Activated CD4-positive, alpha-beta T cell treated with anti-CD3 and anti-CD28 coated beads for 4 hours (primary cell): ENCODE results near the gene FBLL1.
"Not testable (repeated sequence)": the region's sequence is repeated elsewhere in the genome, so short reads cannot be mapped to it uniquely, and the experiment has no call there.

ENCODE experiments used
- DNase-seq, 2 donors: peaks; one replicate each; pipeline ENCODE4 v3.0.0-alpha.2; 2020

FBLL1 gene

DNA sequence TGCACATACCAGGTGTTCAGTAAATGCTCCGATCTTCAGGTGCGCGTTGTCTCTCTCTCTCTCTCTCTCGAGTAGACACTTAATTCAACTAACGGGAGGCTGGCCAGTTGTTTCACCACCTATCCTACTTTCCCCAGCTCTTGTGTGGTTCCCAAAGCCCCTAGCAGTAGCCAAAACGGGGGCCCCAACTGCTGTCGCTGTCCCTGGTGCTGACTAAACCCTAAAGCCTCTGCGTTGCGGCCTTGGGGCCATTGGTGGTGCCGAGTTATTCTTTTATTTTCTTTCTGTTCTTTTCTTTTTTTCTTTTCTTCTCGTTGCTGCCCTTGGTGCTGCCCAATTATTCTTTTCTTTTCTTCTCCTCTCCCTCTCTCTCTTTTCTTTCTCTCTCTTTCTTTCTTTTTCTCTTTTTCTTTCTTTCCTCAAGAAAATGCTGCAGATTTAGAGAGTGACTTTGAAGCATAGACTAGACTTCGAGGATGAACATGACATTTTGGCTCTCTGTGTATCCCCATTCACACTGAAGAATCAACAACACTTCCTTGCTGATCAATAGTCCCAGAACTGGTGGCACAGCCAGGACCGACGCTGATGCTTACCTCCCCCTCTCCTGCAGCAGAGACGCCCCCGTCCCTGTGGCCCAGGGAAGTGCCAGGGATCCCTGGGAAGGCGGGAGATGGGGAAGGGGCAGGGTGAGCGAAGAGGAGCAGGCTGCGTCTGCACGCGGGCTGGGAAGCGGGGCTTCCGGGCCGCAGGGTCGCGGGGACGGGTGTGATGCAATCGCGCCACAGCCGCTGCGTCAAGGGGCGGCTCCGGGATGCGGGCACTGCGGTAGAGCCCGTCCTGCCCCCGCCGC is at the start of gene FBLL1:
FBLL1 (plus strand) TSS at position 785 of the 853 bp plus-strand sequence. CDS start 200 bp downstream, outside the sequence.
- peak in 1 of 2 donors; percentile 14 for DNase-seq

DNA sequence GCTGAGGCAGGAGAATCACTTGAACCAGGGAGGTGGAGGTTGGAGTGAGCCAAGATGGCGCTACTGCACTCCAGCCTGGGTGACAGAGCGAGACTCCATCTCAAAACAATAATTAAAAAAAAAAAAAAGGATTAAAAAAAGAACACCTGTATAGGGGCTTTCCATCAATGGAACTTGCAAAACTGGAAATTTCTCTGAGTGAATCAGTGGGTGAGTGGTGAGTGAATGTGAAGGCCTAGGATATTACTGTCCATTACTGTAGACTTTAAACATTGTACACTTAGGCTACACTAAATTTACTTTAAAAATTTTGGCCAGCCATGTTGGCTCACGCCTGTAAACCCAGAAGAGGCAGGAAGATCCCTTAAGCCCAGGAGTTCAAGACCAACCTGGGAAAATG is 48.5 kb upstream of the FBLL1 start:
- DNase-seq = no peak

DNA sequence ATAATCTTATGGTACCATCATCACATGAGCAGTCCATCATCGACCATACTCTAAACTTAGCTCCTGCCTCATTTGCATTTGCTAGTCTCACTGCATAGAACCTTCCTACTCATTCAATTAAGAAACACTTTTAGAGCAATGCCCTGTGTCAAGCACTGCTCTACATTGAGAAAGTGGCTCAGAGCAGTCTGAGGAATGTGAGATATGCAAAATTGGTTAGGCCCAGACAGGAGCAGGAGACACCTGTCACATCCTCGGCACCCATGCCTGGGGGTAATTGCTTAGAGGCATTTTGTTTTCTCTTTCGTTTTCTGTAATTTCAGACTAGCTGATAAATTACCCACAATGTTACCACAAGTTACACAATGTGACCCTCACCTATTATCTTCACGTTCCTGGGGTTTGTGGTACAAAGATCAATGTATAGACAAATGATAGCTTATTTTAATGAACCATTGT is 47.7 kb upstream of the FBLL1 start:
- DNase-seq = no peak

DNA sequence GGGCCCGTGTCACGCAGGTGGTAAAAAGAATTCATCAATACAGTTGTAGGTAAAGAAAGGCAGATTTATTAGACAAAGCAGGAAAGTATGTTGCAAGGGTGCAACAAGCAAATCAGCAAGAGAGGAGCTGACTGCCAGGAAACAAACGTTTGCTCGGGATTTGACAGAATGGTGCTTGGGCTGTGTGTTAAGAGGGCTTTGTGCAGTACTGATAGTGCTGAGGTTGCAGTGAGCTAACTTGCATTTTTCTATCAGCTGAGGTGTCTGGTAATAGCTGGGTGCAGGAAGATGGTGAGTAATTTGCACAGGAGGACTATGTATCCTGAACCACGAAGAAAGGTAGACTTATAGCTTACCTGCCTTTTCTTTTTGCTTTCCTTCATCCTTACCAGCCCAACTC is 46.7 kb upstream of the FBLL1 start:
- DNase-seq = no peak

DNA sequence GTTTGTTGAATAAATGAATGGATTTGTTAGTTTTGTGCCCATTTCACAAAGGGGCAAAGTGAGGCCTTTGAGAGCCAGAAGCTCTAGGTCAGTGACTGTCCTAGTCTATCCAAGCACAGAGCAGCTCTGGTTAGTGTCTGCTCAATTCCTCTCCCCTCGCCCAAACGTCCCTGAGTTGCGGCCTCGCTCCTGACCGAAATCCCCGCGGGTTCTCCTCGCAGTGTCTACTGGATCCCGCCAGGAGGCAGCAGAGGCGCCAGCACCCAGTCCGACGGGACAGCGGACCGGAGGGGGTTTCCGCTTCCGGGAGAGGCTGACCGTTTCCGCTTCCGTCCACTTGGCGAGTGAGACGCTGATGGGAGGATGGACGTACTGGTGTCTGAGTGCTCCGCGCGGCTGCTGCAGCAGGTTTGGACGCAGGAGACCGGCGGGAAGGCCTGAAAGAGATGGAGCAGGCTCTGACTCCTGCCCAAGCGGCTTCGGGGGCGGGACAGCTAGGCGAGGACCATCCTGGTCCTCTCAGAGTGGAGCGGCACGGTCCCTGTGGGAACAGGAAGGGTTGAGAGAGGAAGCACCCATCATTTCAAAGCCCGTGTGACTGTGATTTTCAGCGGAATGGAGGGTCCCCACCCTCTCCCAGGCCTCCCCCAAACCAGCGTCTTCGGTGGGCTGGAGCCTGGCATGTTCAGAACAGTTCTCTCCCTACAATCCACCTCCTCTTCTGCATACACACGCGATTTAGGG is 42.8 kb upstream of the FBLL1 start, which contains the start of gene RARS1:
RARS1 (plus strand) TSS at position 336 of the 744 bp plus-strand sequence; CDS start at position 364, 28 bp downstream.
- DNase-seq = peak; percentile 84 to 86

DNA sequence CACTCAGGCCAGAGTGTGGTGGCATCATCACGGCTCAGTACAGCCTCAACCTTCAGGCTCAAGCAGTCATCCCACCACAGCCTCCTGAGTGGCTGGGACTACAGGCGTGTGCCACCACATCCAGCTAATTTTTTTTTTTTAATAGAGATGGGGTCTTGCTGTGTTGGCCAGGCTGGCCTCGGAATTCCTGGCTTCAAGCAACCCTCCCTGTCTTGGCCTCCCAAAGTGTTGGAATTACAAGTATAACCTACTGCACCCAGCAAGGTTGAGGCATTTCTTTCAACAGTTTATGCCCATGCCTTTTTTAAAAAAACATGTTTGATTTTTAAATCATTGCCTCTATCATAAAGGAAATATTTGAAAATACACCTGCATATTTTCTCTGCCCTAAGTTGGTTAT is 40.0 kb upstream of the FBLL1 start:
- DNase-seq = no peak

DNA sequence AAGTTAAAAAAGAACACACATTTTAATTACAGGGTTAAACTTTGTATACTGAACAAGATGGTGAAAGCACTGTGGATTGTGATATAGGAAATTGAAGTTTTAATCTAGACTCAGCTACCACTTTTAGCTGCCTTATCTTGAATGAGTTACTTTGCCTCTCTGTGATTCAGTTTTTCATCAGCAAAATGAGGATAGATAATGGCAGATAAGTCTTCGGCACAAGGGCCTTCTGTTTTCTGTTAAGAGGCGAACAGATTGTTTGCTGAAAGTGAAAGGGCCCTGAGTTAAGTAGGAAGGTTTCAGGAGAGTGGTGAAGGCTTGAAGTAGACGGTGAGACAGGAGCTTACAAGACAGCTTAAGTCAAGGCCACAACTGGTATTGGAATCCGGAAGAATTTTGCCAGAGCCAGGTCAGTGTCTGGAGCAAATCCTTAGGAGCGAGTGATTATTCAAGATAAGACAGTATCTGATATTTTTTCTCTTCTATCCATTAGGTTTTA is 35.0 kb upstream of the FBLL1 start:
- no peak for DNase-seq

DNA sequence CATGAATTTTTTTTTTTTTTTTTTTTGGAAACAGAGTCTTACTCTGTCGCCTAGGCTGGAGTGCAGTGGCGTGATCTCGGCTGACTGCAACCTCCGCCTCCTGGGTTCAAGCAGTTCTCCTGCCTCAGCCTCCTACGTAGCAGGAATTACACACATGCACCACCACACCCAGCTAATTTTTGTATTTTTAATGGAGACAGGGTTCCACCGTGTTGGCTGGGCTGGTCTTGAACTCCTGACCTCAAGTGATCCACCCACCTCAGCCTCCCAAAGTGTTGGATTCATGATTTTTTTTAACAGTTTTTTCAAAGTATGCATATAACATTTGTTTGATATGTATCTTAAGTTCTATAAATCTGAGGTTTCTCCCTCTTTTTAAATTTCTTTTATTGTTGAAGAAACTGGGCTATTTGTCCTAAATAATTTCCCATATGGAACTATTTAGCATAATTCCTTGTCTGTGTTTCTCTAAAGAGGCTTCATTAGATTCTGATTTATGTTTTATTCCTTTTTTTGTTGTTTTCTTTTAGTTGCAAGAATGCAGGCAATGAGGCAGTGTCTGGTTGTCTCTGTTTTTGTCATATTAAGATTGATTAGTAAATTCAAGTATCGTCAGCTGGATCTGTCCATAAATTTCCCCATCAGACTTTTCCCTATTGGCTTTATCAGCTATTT is 26.4 kb upstream of the FBLL1 start:
- no peak for DNase-seq

DNA sequence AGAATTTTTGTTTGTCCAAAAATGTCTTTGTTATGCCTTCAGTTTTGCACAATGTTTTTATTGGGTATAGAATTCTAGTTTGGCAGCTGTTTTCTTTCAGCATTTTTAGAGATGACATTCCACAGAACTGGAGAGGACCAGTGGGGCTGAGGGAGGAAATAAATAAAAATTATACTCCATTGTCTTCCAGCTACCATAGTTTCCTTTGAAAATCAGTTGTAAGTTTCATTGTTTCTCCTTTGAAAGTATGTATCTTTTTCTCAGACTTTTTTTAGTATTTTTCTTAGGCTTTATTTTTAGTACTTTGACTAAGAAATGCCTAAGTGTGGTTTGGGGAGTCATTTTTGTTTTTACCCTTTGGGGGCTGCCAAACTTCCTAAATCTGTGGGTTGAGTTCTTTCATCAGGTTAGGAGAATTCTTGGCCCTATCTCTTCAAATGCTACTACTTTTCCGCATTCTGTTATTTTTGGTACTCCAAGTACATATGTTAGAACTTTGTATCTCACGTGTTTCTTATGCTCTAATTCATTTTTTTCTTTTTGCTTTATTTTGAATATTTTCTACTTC is 15.2 kb upstream of the FBLL1 start:
- no peak for DNase-seq

DNA sequence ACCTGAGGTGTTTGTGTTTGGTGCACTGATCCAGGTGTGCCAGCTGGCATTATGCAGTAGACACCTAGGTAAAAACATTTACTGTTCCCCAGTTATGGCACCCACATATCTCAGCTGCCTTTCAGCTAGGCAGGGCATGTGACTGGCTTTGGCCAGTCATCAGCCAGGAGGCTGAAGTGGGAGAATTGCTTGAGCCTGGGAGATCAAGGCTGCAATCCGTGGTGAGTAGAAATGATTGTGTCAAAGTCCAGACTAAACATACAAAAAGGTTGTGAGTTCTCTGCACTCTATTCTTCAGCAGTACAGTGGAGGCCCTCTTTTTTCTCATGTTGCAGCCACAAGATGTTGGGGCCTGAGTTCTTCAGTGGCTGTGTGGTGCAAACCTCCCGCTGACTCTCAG is 3.2 kb upstream of the FBLL1 start:
- no peak for DNase-seq

DNA sequence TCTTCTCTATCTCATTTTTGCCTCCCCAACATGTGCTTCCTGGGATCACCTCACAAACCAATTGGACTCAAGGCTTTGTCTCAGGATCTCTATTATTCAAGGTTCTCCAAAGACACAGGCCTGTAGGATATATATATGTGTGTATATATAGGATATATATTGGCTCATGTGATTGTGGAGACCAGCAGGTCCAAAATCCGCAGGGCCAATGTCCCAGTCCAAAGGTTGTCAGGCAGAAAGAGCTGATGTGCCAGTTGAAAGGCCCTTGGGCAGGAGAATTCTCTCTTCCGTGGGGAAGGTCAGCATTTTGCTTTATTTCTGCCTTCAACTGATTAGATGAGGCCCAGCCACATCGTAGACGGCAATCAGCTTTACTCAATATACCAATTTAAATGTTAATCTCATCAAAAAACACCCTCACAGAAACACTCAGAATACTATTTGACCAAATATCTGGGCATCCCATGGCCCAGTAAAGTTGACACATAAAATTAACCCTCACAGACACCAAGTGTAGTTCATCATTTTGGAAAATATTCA is 1.3 kb upstream of the FBLL1 start:
- no peak for DNase-seq

DNA sequence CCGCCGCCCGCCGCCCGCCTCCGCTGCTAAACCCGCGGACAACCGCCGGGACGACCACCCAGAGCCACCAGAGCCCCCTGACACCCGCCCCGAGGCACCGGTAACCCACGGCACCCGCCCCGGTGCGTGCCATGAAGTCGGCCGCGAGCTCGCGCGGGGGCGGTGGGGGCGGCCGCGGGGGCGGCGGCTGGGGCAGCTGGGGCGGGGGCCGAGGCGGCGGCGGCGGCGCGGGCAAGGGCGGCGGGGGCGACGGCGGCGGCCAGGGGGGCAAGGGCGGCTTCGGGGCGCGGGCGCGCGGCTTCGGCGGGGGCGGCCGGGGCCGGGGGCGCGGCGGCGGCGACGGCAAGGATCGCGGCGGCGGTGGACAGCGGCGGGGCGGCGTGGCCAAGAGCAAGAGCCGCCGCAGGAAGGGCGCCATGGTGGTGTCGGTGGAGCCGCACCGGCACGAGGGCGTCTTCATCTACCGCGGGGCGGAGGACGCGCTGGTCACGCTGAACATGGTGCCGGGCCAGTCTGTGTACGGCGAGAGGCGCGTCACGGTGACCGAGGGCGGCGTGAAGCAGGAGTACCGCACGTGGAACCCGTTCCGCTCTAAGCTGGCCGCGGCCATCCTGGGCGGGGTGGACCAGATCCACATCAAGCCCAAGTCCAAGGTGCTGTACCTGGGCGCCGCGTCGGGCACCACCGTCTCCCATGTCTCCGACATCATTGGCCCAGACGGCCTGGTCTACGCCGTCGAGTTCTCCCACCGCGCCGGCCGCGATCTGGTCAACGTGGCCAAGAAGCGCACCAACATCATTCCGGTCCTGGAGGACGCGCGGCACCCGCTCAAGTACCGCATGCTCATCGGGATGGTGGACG is 499 bp downstream of the FBLL1 start:
- peak in 1 of 2 donors; percentile 5 for DNase-seq

DNA sequence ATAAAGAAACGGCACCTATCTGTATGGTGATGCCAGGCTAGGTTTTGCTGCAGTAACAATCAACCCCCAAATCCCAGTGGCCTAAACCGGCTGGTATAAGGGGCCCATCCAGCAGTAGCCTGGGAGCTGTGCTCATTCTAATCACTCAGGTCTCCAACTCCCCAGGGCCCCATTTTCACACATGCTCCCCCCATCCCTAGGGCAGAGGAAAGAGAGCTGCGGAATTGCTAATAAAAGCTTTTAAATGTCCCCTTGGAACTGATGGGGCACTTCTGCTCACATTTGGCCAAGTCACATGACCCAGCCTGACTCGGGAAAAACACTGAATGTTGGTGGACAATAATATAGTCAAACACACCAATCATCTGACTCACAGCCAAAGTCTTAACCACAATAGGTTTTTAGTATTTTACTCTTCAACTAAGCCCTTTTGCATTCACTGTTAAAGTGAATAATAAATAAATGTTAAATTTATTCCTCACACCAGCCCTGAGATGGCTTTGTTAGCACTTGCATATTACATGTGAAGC is 1.6 kb downstream of the FBLL1 start:
- DNase-seq = no peak

DNA sequence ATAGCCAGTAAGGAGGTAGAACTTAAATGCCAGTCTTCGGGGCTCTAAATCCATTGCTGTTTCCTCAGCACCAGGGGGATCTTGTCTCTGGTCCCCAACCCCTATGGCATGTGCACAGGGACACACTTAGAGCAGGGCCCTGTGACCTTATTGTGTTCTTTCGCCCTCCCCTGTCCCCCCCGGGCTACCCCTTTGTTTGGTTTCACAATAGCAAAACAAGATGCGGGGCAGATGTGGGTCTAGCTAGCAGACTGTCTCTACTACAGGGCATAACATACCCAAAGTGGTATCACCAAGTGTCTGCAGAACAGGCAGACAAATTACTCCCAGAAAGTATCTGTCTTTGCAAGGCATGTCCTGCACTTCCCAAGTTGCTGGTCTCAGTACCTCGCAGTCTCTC is 2.1 kb downstream of the FBLL1 start:
- no peak for DNase-seq

DNA sequence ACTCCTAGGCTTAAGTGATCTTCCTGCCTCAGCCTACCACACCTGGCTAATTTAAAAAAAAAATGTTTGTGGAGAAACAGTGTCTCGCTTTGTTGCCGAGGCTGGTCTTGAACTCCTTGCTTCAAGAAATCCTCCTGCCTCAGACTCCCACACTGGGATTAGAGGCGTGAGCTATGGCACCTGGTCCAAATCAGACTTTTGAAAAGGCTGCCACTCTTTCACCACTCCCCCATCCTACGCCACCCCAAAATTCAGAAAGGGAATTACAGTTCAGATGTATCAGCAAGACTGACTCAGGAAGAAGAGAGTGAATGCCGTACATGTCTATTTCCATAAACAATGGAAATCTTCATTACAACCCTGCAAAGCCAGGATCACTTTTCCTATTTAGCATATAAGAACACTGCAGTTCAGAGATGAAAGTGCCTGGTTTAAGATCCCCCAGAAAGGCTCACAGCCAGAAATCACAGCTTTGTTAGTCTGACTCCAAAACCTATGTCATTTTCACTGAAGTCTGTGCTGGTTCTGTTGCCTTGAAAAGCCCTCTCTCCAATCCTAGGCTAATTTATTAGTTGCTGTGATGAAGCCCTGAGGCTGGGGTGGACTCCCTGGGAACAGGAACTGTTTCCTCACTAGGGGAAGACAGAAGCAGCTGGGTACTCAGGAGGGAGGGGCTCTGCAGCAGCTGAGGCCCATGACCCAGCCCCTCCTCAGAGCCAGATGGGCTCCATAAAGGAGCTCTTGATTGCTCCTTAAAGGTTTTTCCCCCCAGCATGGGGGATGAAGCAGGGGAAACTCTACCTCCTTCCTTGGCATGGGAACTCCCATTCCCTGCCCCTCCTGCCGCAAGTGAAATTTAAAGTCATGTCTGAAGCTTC is 3.1 kb downstream of the FBLL1 start:
- no peak for DNase-seq

DNA sequence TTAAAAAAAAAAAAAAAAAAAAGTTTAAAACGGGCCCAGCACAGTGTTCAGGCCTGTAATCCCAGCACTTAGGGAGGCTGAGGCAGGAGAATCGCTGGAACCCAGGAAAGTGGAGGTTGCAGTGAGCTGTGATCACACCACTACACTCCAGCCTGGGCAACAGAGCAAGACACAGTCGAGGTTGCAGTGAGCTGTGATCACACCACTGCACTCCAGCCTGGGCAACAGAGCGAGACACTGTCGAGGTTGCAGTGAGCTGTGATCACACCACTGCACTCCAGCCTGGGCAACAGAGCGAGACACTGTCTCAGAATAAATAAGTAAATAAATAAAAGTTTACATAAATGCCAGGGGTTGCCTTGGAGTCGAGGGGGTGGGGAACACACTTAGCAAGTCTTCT is 5.2 kb downstream of the FBLL1 start:
- DNase-seq = not testable (repeated sequence)

DNA sequence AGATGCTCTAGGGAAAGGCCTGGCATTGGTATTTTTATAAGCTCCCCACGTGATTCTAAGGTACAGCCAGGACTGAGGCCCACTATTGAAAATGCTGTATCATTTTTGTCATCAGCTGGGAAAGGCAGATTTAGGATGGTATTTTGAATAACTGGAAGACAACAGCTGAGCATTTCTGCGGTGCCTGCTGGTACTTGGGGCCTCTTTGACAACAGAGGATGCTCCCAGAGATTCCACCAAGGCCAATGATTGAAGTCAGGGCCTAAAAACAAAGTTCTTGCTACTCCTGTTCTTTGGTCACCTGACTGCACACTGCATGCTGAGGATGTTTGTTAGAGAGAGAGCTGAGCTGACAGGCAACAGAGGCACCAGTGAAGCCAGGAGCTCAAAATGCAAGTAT is 8.1 kb downstream of the FBLL1 start:
- no peak for DNase-seq

DNA sequence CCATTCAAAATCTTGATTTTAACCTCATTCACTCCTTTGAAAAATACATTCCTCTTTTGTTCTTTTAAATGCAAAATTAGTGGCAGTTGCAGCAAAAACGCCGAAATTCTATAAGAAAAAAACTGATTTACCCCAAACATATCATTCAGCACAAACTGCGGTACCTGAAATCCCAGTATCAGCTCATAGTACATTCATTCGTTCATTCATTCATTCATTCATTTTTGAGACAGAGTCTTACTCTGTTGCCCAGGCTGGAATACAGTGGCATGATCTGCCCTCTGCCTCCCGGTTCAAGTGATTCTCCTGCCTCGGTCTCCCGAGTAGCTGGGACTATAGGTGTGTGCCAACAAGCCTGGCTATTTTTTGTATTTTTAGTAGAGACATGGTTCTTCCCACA is 20.4 kb downstream of the FBLL1 start:
- DNase-seq = no peak

DNA sequence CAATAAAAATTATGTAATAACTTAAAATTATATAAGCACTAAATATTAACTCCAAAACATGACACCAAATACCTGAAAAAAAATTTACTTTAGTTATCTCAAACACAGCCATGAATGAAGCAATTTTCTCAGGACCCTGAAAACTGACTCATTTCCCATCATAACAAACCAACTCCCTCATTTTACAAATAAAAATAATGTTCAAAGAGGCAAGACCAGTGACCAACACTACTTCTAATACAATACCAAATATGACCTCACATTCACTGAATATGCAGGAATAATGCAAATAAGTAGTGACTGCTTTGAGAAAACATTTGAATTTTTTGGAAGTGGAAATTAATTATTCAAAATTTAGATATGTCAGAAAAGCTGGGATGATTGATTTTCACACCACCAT is 21.6 kb downstream of the FBLL1 start:
- DNase-seq = no peak

DNA sequence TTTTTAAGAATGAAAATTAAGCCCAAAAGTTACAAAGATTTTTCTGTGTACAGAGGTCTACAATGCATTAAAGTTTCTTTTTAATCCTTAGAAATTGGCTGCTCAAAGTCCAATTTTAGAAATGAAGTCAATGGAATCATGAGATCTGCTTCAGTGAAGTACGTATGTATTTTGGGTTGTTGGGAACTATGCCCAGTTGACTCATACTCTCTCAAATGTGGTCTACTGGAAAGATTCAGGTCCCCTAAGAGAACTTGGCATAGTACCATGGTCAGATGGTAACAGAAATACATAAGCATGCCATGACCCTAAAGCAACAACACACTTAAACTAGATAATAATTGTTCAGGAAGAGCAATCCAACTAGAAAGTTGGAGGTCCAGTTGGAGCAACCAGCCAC is 23.0 kb downstream of the FBLL1 start:
- no peak for DNase-seq
